IMR-90 (cell line): ENCODE data around the gene SYTL2. TPM values are rescaled to one million over a fixed set of nuclear protein-coding genes. Genes with fewer than 3 reads are reported as not detected.

Experiments used
- ATAC-seq: fragments of 200-7000 bp; cut with Tn5 transposase; 2 replicates; pipeline ENCODE4 v1.9.1; 2020; ENCODE audit warnings: low read depth, mild to moderate bottlenecking, moderate library complexity
- BruUV-seq: library from RNA; stranded (reverse); fragments of 400-500 nt; replicated peaks from 2 replicates; lab custom pipeline; 2021; lab: Mats Ljungman, UMichigan
- CTCF ChIA-PET: fragments of 300-600 bp; formaldehyde crosslinking; extraction: SDS; loops from one replicate; lab custom pipeline; 2021; ENCODE audit warnings: antibody characterized with exemption; lab: Yijun Ruan, JAX
- POLR2A ChIA-PET: fragments of 300-600 bp; sonication (Branson Sonifier 250); formaldehyde crosslinking; loops from one replicate; lab custom pipeline; 2022; ENCODE audit warnings: antibody characterized with exemption; ENCODE audit not compliant: unreplicated experiment; lab: Charles Lee
- DNase-seq: peaks from one replicate; pipeline ENCODE4 v3.0.0; 2013
- H2AFZ ChIP-seq: replicated peaks from 2 replicates; pipeline ENCODE3; 2013; ENCODE audit warnings: low read length, mild to moderate bottlenecking; ENCODE audit not compliant: poor library complexity
- H2AK5ac ChIP-seq: 2 replicates; pipeline ENCODE4 v1.6.1; 2013; ENCODE audit warnings: low read depth, low read length, inconsistent platforms
- H2AK9ac ChIP-seq: replicated peaks from 2 replicates; pipeline ENCODE3; 2013; ENCODE audit warnings: mild to moderate bottlenecking, low read depth, low read length, moderate library complexity; ENCODE audit not compliant: poor library complexity
- H2BK120ac ChIP-seq: 2 replicates; pipeline ENCODE4 v1.6.1; 2013; ENCODE audit warnings: low read depth, low read length, inconsistent platforms
- H2BK15ac ChIP-seq: 3 replicates; pipeline ENCODE4 v1.6.1; 2013; ENCODE audit warnings: low read depth, low read length, inconsistent platforms
- H2BK20ac ChIP-seq: 2 replicates; pipeline ENCODE4 v1.6.1; 2013; ENCODE audit warnings: low read depth, mild to moderate bottlenecking, inconsistent platforms, low read length, moderate library complexity
- H2BK5ac ChIP-seq: 2 replicates; pipeline ENCODE4 v1.6.1; 2013; ENCODE audit warnings: mild to moderate bottlenecking, low read depth, low read length, inconsistent platforms; ENCODE audit not compliant: poor library complexity, severe bottlenecking
- H3K14ac ChIP-seq: replicated peaks from 2 replicates; pipeline ENCODE4 v1.6.1; 2013; ENCODE audit warnings: low read depth, low read length, inconsistent platforms
- H3K18ac ChIP-seq: 2 replicates; pipeline ENCODE4 v1.6.1; 2013; ENCODE audit warnings: low read depth, low read length, control low read depth
- H3K23ac ChIP-seq: 2 replicates; pipeline ENCODE4 v1.6.1; 2013; ENCODE audit warnings: low read depth, low read length, inconsistent platforms
- H3K27ac ChIP-seq: 2 replicates; pipeline ENCODE4 v1.5.1; 2013; ENCODE audit warnings: mild to moderate bottlenecking, control low read depth, low read length; ENCODE audit not compliant: insufficient read depth
- H3K27me3 ChIP-seq: 2 replicates; pipeline ENCODE4 v1.6.1; 2013; ENCODE audit warnings: low read length; ENCODE audit not compliant: control insufficient read depth, insufficient read depth
- H3K36me3 ChIP-seq: 2 replicates; pipeline ENCODE4 v1.6.1; 2013; ENCODE audit warnings: low read length, mixed read lengths; ENCODE audit not compliant: control insufficient read depth, insufficient read depth
- H3K4ac ChIP-seq: 2 replicates; pipeline ENCODE4 v1.6.1; 2013; ENCODE audit warnings: low read depth, low read length, inconsistent platforms
- H3K4me1 ChIP-seq: 2 replicates; pipeline ENCODE4 v1.6.1; 2013; ENCODE audit warnings: low read length, mixed read lengths; ENCODE audit not compliant: control insufficient read depth, insufficient read depth
- H3K4me2 ChIP-seq: 2 replicates; pipeline ENCODE4 v1.6.1; 2013; ENCODE audit warnings: low read depth, mild to moderate bottlenecking, control low read depth, low read length, moderate library complexity
- H3K4me3 ChIP-seq: 2 replicates; pipeline ENCODE4 v1.5.1; 2013; ENCODE audit warnings: low read depth, mild to moderate bottlenecking, control low read depth, low read length, moderate library complexity; ENCODE audit not compliant: insufficient read depth
- H3K56ac ChIP-seq: 2 replicates; pipeline ENCODE4 v1.6.1; 2013; ENCODE audit warnings: low read length, inconsistent platforms; ENCODE audit not compliant: insufficient read depth; ENCODE audit errors: extremely low read depth
- H3K79me1 ChIP-seq, 2 experiments: 2 replicates each; pipeline ENCODE4 v1.6.1; 2013; ENCODE audit warnings: low read length in 2 of 2, inconsistent platforms in 1 of 2, low read depth in 1 of 2
- H3K9ac ChIP-seq: 2 replicates; pipeline ENCODE4 v1.6.1; 2013; ENCODE audit warnings: low read depth, low read length, control low read depth
- H3K9me1 ChIP-seq: 2 replicates; pipeline ENCODE4 v1.6.1; 2013; ENCODE audit warnings: low read length, inconsistent platforms; ENCODE audit not compliant: insufficient read depth
- H3K9me3 ChIP-seq: 2 replicates; pipeline ENCODE4 v1.6.1; 2013; ENCODE audit warnings: low read length; ENCODE audit not compliant: control insufficient read depth, insufficient read depth
- H4K20me1 ChIP-seq: 2 replicates; pipeline ENCODE4 v1.6.1; 2013; ENCODE audit warnings: low read length, inconsistent platforms; ENCODE audit not compliant: insufficient read depth
- H4K5ac ChIP-seq: 2 replicates; pipeline ENCODE4 v1.6.1; 2013; ENCODE audit warnings: mild to moderate bottlenecking, low read depth, low read length, control low read depth
- H4K8ac ChIP-seq, 2 experiments: 2 replicates each; pipeline ENCODE4 v1.6.1; 2013; ENCODE audit warnings: low read depth in 2 of 2, low read length in 2 of 2, control low read depth in 1 of 2, inconsistent platforms in 1 of 2
- H4K91ac ChIP-seq: 2 replicates; pipeline ENCODE4 v1.6.1; 2013; ENCODE audit warnings: low read depth, low read length, inconsistent platforms; ENCODE audit not compliant: insufficient read depth
- CHD1 ChIP-seq: IDR thresholded peaks from 2 replicates; pipeline ENCODE4 v1.6.1; 2012; ENCODE audit warnings: low read depth, low read length, improper control_type of control experiment
- CTCF ChIP-seq: conservative IDR thresholded peaks from 2 replicates; pipeline ENCODE4 v1.5.1; 2012; ENCODE audit warnings: mild to moderate bottlenecking, low read depth, low read length, improper control_type of control experiment
- FOS ChIP-seq: fragments of 150-350 bp; IDR thresholded peaks from 2 replicates; pipeline ENCODE4 v1.6.1; 2016; ENCODE audit warnings: low read depth, low read length
- MAFK ChIP-seq: IDR thresholded peaks from 2 replicates; pipeline ENCODE4 v1.6.1; 2012; ENCODE audit warnings: low read depth, low read length, improper control_type of control experiment
- MAZ ChIP-seq: IDR thresholded peaks from 2 replicates; pipeline ENCODE4 v1.6.1; 2012; ENCODE audit warnings: low read depth, mild to moderate bottlenecking, low read length, improper control_type of control experiment, moderate library complexity, borderline replicate concordance
- MXI1 ChIP-seq: IDR thresholded peaks from 2 replicates; pipeline ENCODE4 v1.6.1; 2012; ENCODE audit warnings: low read depth, mild to moderate bottlenecking, low read length, moderate library complexity, borderline replicate concordance
- NFE2L2 ChIP-seq: fragments of 150-350 bp; IDR thresholded peaks from 2 replicates; pipeline ENCODE4 v1.6.1; 2016; ENCODE audit warnings: low read depth, mild to moderate bottlenecking, low read length
- POLR2A ChIP-seq: IDR thresholded peaks from 2 replicates; pipeline ENCODE4 v1.6.1; 2012; ENCODE audit warnings: mild to moderate bottlenecking, low read depth, low read length
- RAD21 ChIP-seq: IDR thresholded peaks from 2 replicates; pipeline ENCODE4 v1.6.1; 2012; ENCODE audit warnings: low read length, improper control_type of control experiment
- WGBS, 2 experiments: methylation state at CpG; one replicate each; pipeline versions ENCODE4 v1.1.5 to v1.1.7; 2013; ENCODE audit warnings: missing lambda C conversion rate in 2 of 2; ENCODE audit not compliant: insufficient read length in 1 of 2; ENCODE audit errors: extremely low coverage in 2 of 2; 5-methylcytosine and 5-hydroxymethylcytosine counted together
- dilution Hi-C: fragments of 300-500 bp; cut with HindIII; formaldehyde crosslinking; loops from one replicate; pipeline ENCODE4 v1.14.3; 2018; ENCODE audit warnings: low sequenced_read_pairs; ENCODE audit not compliant: unreplicated experiment
- in situ Hi-C: fragments of 300-500 bp; cut with MboI; formaldehyde crosslinking; loops from 3 replicates; pipeline ENCODE4 v1.14.3; 2019; ENCODE audit warnings: low sequenced_read_pairs, inconsistent platforms, mixed read lengths
- intact Hi-C: fragments of 100-400 bp; cut with micrococcal nuclease; formaldehyde crosslinking; loops from 2 replicates; pipeline ENCODE4 v1.10.0; 2022
- polyA plus RNA-seq, 3 experiments: library from polyadenylated mRNA; depleted of rRNA; stranded (reverse); fragments of >200 nt; gene quantifications; 2 replicates each; pipeline ENCODE4 v1.2.3, GENCODE V29; 2012; ENCODE audit warnings: low replicate concordance in 1 of 3
- total RNA-seq: library from RNA; depleted of rRNA; stranded (reverse); fragments of >200 nt; gene quantifications from 2 replicates; pipeline ENCODE4 v1.2.3, GENCODE V29; 2012

The SYTL2 gene
- total and polyA plus RNA-seq, 2 of the 4 experiments (the other 2 are of a cell fraction) = 45.2 to 70.0 TPM

- Histone ChIP-seq H2BK15ac (no peak overlapping the region), H3K4me2 (no peak overlapping the region), H3K9me3 (no peaks in the 10 kb centered on the region), H2AK9ac (peak overlapping the region; percentile 65), H3K4me1 (peaks cover 10% of the 10 kb centered on the region), H2BK120ac (no peak overlapping the region), H2AFZ (peak overlapping the region; percentile 17), H3K18ac (no peak overlapping the region), H4K8ac (no peak overlapping the region), H3K79me1 (peaks cover 14 to 18% of the 10 kb centered on the region in 2 experiments; a peak in 3 of 4 replicates), H3K36me3 (peaks cover 10% of the 10 kb centered on the region), H3K23ac (no peak overlapping the region), H4K20me1 (no peaks in the 10 kb centered on the region), H3K14ac (no peak overlapping the region), H3K9ac (no peak overlapping the region), H4K91ac (no peak overlapping the region), H3K9me1 (peaks cover 15% of the 10 kb centered on the region), H3K27me3 (no peaks in the 10 kb centered on the region), H3K27ac (no peak overlapping the region), H3K56ac (no peak overlapping the region; the same call in 1 of the 2 replicates), H2AK5ac (peak overlapping the region; percentile 36; the same call in 1 of the 2 replicates), H3K4ac (no peak overlapping the region), H4K5ac (no peak overlapping the region), H2BK20ac (no peak overlapping the region), H2BK5ac (no peak overlapping the region), H3K4me3 (no peak overlapping the region)
- 83% methylated on average over 1 of the region's 4 CpGs; no CpG with 5 or more reads in 1 of the 2 experiments for WGBS, 2 experiments
- in situ Hi-C loops = no loop called here
- CTCF ChIA-PET = no interaction called here
- intact Hi-C loops = no loop called here
- DNase-seq (no peak), ATAC-seq (no peak)
- BruUV-seq = no TSS peak
- TF ChIP-seq CHD1 (no peak), MAFK (no peak), MXI1 (no peak), RAD21 (no peak), POLR2A (no peak), FOS (no peak), CTCF (no peak), MAZ (no peak), NFE2L2 (no peak)
- POLR2A ChIA-PET = no interaction called here
- dilution Hi-C loops = no loop called here
Measured at GRCh38 chr11:85758026-85758425, 52.9 kb downstream of the SYTL2 start.
